H9 (cell line): Measurements from ENCODE around the gene PLCB1. TPM values are rescaled to one million over a fixed set of nuclear protein-coding genes. Genes with fewer than 3 reads are reported as not detected.

Source experiments
- DNase-seq: peaks from one replicate; pipeline ENCODE4 v3.0.0-alpha.2; 2017
- H2AFZ ChIP-seq: one replicate; pipeline ENCODE4 v1.6.1; 2013; ENCODE audit warnings: mild to moderate bottlenecking, low read length, control low read depth, moderate library complexity
- H2AK5ac ChIP-seq: 2 replicates; pipeline ENCODE4 v1.6.1; 2013; ENCODE audit warnings: low read length, control low read depth, mixed read lengths; ENCODE audit not compliant: insufficient read length
- H2BK120ac ChIP-seq: one replicate; pipeline ENCODE4 v1.6.1; 2013; ENCODE audit warnings: low read depth, mild to moderate bottlenecking, low read length, control low read depth, inconsistent platforms; ENCODE audit not compliant: poor library complexity, severe bottlenecking
- H2BK12ac ChIP-seq: 2 replicates; pipeline ENCODE4 v1.6.1; 2013; ENCODE audit warnings: low read length, control low read depth, mixed read lengths, low read depth; ENCODE audit not compliant: insufficient read length
- H2BK15ac ChIP-seq: 2 replicates; pipeline ENCODE4 v1.6.1; 2013; ENCODE audit warnings: low read depth, low read length, control low read depth
- H2BK20ac ChIP-seq: one replicate; pipeline ENCODE4 v1.6.1; 2013; ENCODE audit warnings: low read depth, mild to moderate bottlenecking, low read length, control low read depth, inconsistent platforms; ENCODE audit not compliant: poor library complexity, severe bottlenecking
- H2BK5ac ChIP-seq: 2 replicates; pipeline ENCODE4 v1.6.1; 2013; ENCODE audit warnings: low read length, control low read depth, mixed read lengths; ENCODE audit not compliant: insufficient read length
- H3K14ac ChIP-seq: 2 replicates; pipeline ENCODE4 v1.6.1; 2013; ENCODE audit warnings: low read length, control low read depth; ENCODE audit not compliant: insufficient read depth
- H3K18ac ChIP-seq: 2 replicates; pipeline ENCODE4 v1.6.1; 2013; ENCODE audit warnings: low read depth, mild to moderate bottlenecking, mixed read lengths, low read length, control low read depth; ENCODE audit not compliant: insufficient read length
- H3K23ac ChIP-seq: 2 replicates; pipeline ENCODE4 v1.6.1; 2013; ENCODE audit warnings: low read length, control low read depth, mixed read lengths, low read depth; ENCODE audit not compliant: insufficient read length
- H3K23me2 ChIP-seq: 2 replicates; pipeline ENCODE4 v1.6.1; 2013; ENCODE audit warnings: low read depth, mild to moderate bottlenecking, mixed read lengths, low read length, control low read depth; ENCODE audit not compliant: insufficient read length, poor library complexity, severe bottlenecking
- H3K27ac ChIP-seq: 2 replicates; pipeline ENCODE4 v1.5.1; 2013; ENCODE audit warnings: low read length, control low read depth, mixed read lengths, low read depth; ENCODE audit not compliant: insufficient read length
- H3K27me3 ChIP-seq: 2 replicates; pipeline ENCODE4 v1.6.1; 2013; ENCODE audit warnings: low read length, control low read depth, inconsistent platforms; ENCODE audit not compliant: insufficient read depth
- H3K4ac ChIP-seq: 2 replicates; pipeline ENCODE4 v1.6.1; 2013; ENCODE audit warnings: low read depth, mild to moderate bottlenecking, control low read depth, inconsistent platforms, low read length, moderate library complexity
- H3K4me1 ChIP-seq: 2 replicates; pipeline ENCODE4 v1.6.1; 2013; ENCODE audit warnings: low read length, control low read depth, inconsistent platforms; ENCODE audit not compliant: insufficient read depth
- H3K4me2 ChIP-seq: 2 replicates; pipeline ENCODE4 v1.6.1; 2013; ENCODE audit warnings: low read length, control low read depth, mixed read lengths; ENCODE audit not compliant: insufficient read length, insufficient read depth
- H3K56ac ChIP-seq: 2 replicates; pipeline ENCODE4 v1.6.1; 2013; ENCODE audit warnings: low read depth, mild to moderate bottlenecking, mixed read lengths, low read length, control low read depth; ENCODE audit not compliant: insufficient read length
- H3K79me1 ChIP-seq: 2 replicates; pipeline ENCODE4 v1.6.1; 2013; ENCODE audit warnings: low read depth, mild to moderate bottlenecking, moderate library complexity, low read length, control low read depth, inconsistent platforms; ENCODE audit not compliant: insufficient read depth, poor library complexity, severe bottlenecking
- H3K79me2 ChIP-seq: 2 replicates; pipeline ENCODE4 v1.6.1; 2013; ENCODE audit warnings: low read length, control low read depth, inconsistent platforms; ENCODE audit not compliant: insufficient read depth
- H3K9ac ChIP-seq: 2 replicates; pipeline ENCODE4 v1.6.1; 2013; ENCODE audit warnings: low read length, control low read depth, mixed read lengths; ENCODE audit not compliant: insufficient read length; ENCODE audit errors: extremely low read depth
- H3K9me3 ChIP-seq: one replicate; pipeline ENCODE4 v1.6.1; 2013; ENCODE audit warnings: low read depth, low read length, inconsistent platforms; ENCODE audit not compliant: control insufficient read depth
- H3T11ph ChIP-seq: one replicate; pipeline ENCODE4 v1.6.1; 2013; ENCODE audit warnings: mild to moderate bottlenecking, low read length, control low read depth, inconsistent platforms
- H4K20me1 ChIP-seq: one replicate; pipeline ENCODE4 v1.6.1; 2013; ENCODE audit not compliant: control insufficient read depth, insufficient read length, insufficient read depth
- H4K5ac ChIP-seq: 2 replicates; pipeline ENCODE4 v1.6.1; 2013; ENCODE audit warnings: low read depth, mild to moderate bottlenecking, mixed read lengths, low read length, control low read depth; ENCODE audit not compliant: insufficient read length
- H4K8ac ChIP-seq: replicated peaks from 2 replicates; pipeline ENCODE4 v1.6.1; 2013; ENCODE audit warnings: low read length, control low read depth, mixed read lengths, low read depth; ENCODE audit not compliant: insufficient read length
- H4K91ac ChIP-seq: 2 replicates; pipeline ENCODE4 v1.6.1; 2013; ENCODE audit warnings: low read depth, mild to moderate bottlenecking, moderate library complexity, mixed read lengths, low read length, control low read depth; ENCODE audit not compliant: insufficient read length
- H3K27ac Mint-ChIP-seq, 3 experiments: 2 replicates in 2 of 3; 3 replicates in 1 of 3; pipeline ENCODE4 v1.8.0; 2020 to 2021; ENCODE audit warnings: mixed read lengths in 3 of 3, mild to moderate bottlenecking in 1 of 3, moderate library complexity in 1 of 3
- H3K27me3 Mint-ChIP-seq: 2 replicates; pipeline ENCODE4 v1.8.0; 2021; ENCODE audit warnings: low read depth, mild to moderate bottlenecking, moderate library complexity, mixed read lengths
- H3K36me3 Mint-ChIP-seq, 3 experiments: 2 replicates in 2 of 3; 3 replicates in 1 of 3; pipeline ENCODE4 v1.8.0; 2020 to 2021; ENCODE audit warnings: low read depth in 3 of 3, mixed read lengths in 3 of 3; ENCODE audit not compliant: insufficient read depth in 1 of 3
- H3K4me1 Mint-ChIP-seq, 2 experiments: 2 replicates each; pipeline ENCODE4 v1.8.0; 2020; ENCODE audit warnings: mixed read lengths in 2 of 2
- H3K4me3 Mint-ChIP-seq, 2 experiments: 2 replicates in 1 of 2; 3 replicates in 1 of 2; pipeline ENCODE4 v1.8.0; 2020 to 2021; ENCODE audit warnings: mild to moderate bottlenecking in 2 of 2, mixed read lengths in 2 of 2, moderate library complexity in 1 of 2
- H3K9me3 Mint-ChIP-seq, 2 experiments: 2 replicates in 1 of 2; 3 replicates in 1 of 2; pipeline ENCODE4 v1.8.0; 2020; ENCODE audit warnings: mild to moderate bottlenecking in 2 of 2, mixed read lengths in 2 of 2, moderate library complexity in 1 of 2
- CTCF ChIP-seq: fragments of 200-600 bp; sonication (generic); conservative IDR thresholded peaks from 3 replicates; pipeline ENCODE4 v1.8.0; 2021; ENCODE audit warnings: antibody characterized with exemption, mild to moderate bottlenecking
- WGBS: extraction: QIAGEN DNeasy Blood & Tissue Kit; methylation state at CpG from one replicate; pipeline ENCODE4 v1.1.7; 2013; ENCODE audit warnings: missing lambda C conversion rate, low lambda C conversion rate, mixed read lengths; ENCODE audit not compliant: insufficient read length; ENCODE audit errors: extremely low coverage; 5-methylcytosine and 5-hydroxymethylcytosine counted together
- total RNA-seq: library from RNA; stranded (reverse); gene quantifications from 2 replicates; pipeline ENCODE4 v1.2.1, GENCODE V29; 2021

PLCB1 gene
- total RNA-seq, 1 experiment from 2014 or later, result 11.5 TPM

- H2BK12ac ChIP-seq, result no peak overlapping the region
- no peak overlapping the region for H2BK120ac ChIP-seq
- Mint-ChIP-seq H3K9me3 (no peaks in the 10 kb centered on the region; a peak in 2 of 5 replicates), H3K4me3 (no peak overlapping the region), H3K36me3 (no peaks in the 10 kb centered on the region), H3K27ac (no peak overlapping the region), H3K4me1 (peaks cover 0 to 4% of the 10 kb centered on the region in 2 experiments; a peak in 3 of 4 replicates), H3K27me3 (no peaks in the 10 kb centered on the region)
- no peak overlapping the region for H2BK15ac ChIP-seq
- no peak overlapping the region for H3K9ac ChIP-seq
- no peaks in the 10 kb centered on the region for H3K79me1 ChIP-seq
- no peak overlapping the region for H3K18ac ChIP-seq
- no peak overlapping the region for H3K4ac ChIP-seq
- no peak overlapping the region for H2BK5ac ChIP-seq
- no peak overlapping the region for H2AK5ac ChIP-seq
- H3K23me2 ChIP-seq, result no peaks in the 10 kb centered on the region
- no peak overlapping the region for H4K5ac ChIP-seq
- no CpG with 5 or more reads among the region's 3 CpGs for WGBS
- TF ChIP-seq CTCF, result no peak
- no peak overlapping the region for H3K56ac ChIP-seq
- no peak overlapping the region for H4K91ac ChIP-seq
- H3K4me2 ChIP-seq, result no peak overlapping the region
- H3K79me2 ChIP-seq, result no peaks in the 10 kb centered on the region
- no peak for DNase-seq
- H4K20me1 ChIP-seq, result no peaks in the 10 kb centered on the region
- H3K27me3 ChIP-seq, result no peaks in the 10 kb centered on the region
- no peaks in the 10 kb centered on the region for H3K4me1 ChIP-seq
- no peak overlapping the region for H3T11ph ChIP-seq
- no peaks in the 10 kb centered on the region for H3K9me3 ChIP-seq
- no peak overlapping the region for H3K14ac ChIP-seq
- H3K27ac ChIP-seq, result no peak overlapping the region
- H3K23ac ChIP-seq, result no peak overlapping the region
- no peak overlapping the region for H2BK20ac ChIP-seq
- no peak overlapping the region for H2AFZ ChIP-seq
- no peak overlapping the region for H4K8ac ChIP-seq
Observed at GRCh38 chr20:8447262-8448120, 315.4 kb downstream of the PLCB1 start.
